Bone marrow (tissue), 2 donors: ENCODE data around the gene HPGD.

Source experiments
- DNase-seq, 2 donors: peaks; one replicate each; lab custom pipeline; 2025; lab: John Stamatoyannopoulos, UW

Gene HPGD

DNA sequence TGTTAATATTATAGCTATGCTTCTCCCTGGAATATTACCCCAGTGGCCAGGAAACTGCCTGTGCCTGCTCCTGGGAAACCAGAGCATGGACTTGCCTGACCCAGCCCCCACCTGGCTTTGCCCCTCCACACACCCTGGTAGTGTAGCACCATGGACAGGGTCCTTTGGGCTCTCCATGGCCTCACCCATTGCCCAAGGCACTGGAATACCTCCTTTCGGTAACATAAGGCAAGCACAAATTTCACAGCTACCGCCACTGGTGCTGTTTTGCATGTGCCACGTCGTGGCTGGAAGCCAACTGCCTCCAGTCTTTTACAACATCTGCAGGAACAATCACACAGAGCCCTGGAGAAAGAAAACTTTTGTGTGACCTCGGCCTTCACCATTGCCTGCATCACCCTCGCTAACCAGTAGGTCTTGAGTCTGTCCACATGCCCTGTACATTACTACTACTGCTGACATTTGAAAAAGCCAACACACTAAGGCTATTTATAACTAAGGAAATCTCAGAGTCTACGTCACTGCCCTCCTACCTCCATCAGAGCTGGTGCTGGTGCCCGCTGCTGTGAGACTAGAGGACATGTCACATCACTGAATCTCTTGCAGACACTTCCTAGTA is 47.7 kb downstream of the HPGD start:
- DNase-seq, result no peak

DNA sequence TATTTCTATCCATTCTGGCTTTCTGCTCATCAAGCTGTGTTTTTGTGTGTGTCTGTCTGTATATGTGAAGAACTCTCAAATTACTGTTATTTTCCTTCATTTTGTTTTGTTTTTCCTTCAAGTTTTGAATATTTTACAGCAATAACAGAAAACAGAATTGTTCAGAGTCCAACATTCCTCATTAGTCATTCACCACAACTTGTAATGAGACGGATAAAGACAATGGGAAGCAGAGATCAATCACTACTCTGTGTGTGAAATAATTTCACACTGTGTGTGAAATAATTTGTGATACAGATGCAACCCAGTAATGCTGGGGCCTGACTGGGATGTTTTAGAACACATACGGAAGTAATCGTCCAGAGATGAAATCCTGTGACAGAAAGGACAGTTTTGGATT is 55.2 kb downstream of the HPGD start:
- DNase-seq, result no peak

DNA sequence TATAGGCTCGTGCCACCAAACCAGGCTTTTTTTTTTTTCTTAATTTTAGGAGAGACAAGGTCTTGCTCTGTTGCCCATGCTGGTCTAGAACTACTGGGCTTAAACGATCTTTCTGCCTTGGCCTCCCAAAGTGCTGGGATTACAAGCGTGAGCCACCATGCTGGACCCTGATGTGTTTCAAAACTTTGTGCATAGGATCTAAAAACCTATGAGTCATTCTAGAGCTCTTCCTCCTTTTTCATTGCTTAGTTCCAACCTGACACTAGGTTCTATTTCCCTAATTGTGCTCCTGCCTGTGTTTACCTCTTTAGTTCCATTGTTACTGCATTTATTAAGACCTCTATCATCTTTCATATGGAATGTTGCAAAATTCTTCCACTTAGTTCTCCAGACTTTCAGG is 57.3 kb downstream of the HPGD start:
- peak in 1 of 2 donors; percentile 3 for DNase-seq

DNA sequence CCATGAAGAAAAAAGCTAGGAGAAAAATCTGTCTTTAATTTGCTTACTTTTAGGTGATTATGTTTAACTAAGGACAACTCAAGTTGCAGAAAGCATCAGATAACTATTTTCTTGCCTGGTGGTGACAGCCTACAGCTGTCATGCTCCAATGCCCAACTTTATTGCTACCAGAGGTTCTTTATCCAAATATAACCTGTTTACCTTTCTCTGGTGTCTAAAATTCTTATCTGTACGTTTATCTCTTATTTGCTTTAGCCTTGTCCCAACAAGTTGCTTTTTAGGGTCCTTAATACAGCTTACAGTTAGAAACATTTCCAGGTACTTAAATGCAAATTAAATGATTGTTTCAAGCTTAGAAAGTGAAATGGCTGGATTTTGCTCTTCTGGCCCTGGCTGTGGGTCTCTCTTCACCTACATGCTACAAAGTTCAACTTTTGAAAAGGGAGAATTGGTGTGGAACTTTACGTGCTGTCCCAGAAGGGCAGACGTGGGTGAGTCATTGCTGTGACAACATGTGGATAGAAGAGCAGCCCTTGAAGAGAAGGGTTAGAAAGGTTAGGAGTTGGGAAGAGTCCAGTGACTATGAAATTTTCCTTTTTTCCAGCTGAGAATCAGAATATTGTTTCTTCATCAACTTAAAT is 60.7 kb downstream of the HPGD start:
- no peak for DNase-seq

DNA sequence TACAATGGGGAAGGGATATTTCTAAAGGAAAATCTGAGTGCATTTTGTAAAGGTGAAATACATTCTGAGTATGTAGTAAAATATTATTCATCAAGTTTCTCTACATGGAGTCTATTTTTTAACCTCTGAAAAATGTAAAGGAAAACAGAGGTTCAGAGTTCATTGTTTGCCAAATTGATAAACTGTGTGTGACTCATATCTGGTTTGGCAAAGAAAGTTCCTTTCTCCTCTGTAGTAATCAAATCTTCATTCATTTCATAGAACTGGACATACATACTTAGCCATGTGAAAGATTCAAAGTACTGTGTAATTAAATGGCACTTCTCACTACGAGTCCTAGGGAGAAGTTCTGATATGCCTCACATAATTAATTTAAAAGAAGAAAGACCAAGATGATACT is 61.6 kb downstream of the HPGD start:
- no peak for DNase-seq

DNA sequence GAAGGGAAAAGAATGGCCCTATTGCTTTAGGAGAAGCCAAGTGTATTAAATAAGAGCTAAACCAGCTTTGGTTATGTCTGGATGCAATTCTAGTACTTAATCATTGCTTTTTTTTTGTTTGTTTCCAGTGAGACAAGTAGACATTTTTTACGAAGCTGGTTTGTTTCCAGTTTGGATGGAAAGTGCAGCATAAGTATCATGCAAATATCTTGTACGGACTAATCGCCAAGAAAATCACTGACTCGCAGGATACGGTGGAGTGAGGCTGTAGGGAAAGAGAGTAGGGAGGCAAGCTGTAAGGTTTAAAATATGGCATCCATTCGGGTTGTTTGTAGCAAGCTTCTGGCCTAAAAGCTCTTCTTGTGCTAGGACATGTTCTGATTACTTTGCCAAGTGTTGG is 64.8 kb downstream of the HPGD start:
- no peak for DNase-seq

DNA sequence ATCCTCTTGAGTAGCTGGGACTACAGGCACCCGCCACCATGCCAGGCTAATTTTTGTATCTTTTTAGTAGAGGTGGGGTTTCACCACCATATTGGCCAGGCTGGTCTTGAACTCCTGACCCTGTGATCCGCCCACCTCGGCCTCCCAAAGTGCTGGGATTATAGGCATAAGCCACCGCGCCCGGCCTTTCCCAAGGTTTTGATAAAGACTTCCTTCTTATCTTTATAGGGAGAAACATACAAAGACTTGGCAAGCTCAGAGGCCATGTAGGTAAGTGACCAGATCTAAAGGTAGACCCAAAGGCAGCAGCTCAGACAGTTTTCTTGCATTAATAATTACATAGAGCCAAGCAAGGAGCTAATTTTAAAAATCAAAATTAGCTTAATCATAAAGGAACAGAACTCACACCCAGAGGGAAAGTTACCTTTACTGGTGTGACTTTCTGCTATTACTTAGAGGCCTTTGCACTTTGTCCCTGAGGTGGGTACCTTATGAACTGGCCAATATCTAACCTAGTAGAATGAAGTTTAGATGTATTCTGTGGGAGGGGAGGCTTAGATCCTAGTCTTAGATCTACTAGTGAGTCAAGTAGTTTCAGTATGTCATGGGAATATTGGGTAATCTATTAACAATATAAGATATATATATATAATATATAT is 67.3 kb downstream of the HPGD start:
- DNase-seq, result no peak

DNA sequence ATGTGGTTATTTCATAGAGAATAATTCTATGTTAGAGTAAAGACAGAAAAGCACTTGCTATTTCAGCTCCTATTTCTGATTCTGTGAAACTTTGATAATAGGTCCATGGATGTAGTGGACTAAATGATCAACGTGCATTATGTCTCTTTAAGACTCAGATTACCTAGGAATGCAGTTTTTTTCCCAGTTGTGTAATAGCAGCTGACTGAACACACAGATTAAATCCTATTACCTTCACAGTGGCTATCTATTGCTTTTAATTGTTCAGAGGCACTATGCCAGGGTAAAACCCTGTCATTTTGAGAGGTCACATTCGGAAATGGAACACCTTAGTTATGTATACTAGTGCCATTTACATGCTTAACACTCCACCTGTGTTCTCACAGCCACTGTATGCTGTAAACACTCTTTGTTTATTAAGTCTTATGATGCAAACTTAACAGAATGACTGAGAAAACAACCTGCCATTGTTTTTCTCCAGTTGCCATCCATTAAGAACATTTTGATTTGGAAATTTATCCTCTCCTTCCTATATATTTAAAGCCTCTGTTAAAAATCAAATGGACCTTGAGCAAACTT is 70.5 kb downstream of the HPGD start:
- DNase-seq, result no peak

DNA sequence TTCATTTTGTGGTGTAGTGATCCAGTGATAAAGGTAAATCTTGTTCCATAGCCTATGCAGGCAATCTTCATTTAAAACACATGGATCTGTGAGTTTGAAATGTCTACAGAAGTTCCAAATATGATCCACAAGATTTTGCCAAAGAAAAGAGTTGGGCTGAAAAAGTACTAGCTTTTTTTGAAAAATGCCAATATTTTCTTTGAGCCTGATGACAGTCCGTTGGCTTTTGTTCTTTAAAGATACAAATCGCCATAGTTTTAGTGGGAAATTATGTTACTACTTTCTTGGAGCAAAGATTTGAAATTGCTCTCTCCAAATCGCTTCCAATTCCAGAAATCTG is 71.5 kb downstream of the HPGD start:
- DNase-seq, result no peak

DNA sequence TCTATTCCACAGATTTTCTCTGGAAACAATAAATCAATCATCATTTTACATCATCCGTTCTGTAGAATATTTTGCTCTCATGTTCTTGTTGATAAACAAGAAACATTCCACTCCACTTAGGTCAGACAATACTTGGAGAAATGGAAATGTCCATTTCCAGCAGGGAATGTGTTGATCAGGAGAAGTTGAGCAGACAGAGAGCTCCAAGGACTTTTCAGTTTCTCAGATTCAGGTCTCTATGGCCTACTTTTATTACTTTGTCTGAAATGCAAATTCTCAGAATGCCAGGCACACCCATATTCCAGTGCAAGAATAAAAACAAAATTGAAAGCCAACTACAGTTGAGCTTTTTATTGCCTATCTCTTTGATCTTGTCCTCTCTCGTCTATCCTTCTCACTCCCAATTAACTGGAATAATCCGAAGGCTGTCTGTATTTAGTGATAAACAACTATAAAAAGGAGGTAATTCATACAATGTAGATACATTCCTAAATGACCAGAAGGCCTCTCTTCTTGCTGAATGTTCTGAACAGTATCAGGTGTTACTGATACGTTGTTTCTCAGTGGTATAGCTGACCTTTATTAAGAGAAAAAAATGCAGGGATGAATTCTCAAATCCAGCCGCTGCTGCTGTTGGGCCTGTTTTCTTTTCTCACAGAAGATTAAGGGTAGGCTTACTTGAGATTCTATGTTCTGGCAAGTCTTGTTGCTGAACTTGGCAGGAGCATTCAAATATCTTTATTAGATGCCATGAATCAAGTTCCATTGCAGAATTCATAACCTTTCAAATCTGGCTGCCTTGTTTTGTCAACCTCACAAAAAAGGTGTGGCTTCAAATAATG is 72.1 kb downstream of the HPGD start:
- DNase-seq, result no peak

DNA sequence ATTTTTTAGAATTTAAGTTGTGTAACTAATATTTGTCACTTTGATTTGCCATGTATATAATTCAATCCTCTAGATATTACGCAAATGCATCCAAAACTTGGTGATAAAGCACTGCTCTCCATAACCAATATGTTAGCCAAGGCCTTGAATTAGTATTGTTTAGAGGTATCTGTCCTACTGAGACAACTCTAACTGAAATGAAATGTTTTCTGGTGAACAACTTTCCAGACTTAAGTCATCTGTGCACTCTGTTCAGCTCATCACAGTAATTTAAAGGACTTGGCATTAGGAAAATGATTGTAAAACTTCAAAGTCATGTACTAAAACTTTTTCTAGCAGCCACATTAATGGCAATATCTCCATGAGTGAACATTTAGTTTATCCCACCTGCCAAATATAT is 73.1 kb downstream of the HPGD start:
- no peak for DNase-seq

DNA sequence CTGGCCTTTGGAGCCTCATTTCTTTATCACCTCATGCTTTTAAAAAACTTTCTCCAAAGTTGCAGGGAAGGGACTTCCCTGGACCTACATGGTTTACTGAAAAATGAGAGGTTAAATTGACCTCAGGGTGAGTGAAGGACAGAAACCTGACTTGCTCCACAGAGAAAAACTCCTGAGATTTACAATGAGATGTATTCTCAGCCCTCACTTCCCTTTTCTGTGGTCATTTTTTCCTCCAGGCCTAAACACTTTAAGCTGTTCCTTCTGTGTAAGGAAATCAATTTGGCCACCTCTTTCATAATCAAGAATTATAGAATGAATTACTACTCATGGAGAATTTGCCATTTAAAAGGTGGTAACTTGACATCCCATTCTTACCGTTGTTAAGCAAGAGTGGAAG is 77.9 kb downstream of the HPGD start:
- DNase-seq, result no peak
